PC-9 (cell line): ENCODE data around the gene ROCK1.
"Not testable (repeated sequence)": the region's sequence is repeated elsewhere in the genome, so short reads cannot be mapped to it uniquely, and the experiment has no call there.

ENCODE experiments used
- CTCF ChIP-seq: fragments of 200-600 bp; sonication (generic); conservative IDR thresholded peaks from 2 replicates; pipeline ENCODE4 v1.6.1; 2017; ENCODE audit warnings: mixed run types, antibody characterized with exemption, mild to moderate bottlenecking, moderate library complexity
- EZH2 ChIP-seq: fragments of 200-600 bp; sonication (generic); IDR thresholded peaks from 2 replicates; pipeline ENCODE4 v1.8.0; 2017; ENCODE audit warnings: antibody characterized with exemption, low read depth

- TF ChIP-seq CTCF, EZH2: not testable (repeated sequence)
Measured at GRCh38 chr18:20950827-20951226, 160.8 kb downstream of the ROCK1 start.
